ENCODE measurements around the gene ITGB3. TPM values are rescaled to one million over a fixed set of nuclear protein-coding genes. Genes with fewer than 3 reads are reported as not detected.

ITGB3 gene
- total RNA-seq, 3 donors from 2014 or later, result 3.9 to 58.4 (median 6.8) TPM

DNA sequence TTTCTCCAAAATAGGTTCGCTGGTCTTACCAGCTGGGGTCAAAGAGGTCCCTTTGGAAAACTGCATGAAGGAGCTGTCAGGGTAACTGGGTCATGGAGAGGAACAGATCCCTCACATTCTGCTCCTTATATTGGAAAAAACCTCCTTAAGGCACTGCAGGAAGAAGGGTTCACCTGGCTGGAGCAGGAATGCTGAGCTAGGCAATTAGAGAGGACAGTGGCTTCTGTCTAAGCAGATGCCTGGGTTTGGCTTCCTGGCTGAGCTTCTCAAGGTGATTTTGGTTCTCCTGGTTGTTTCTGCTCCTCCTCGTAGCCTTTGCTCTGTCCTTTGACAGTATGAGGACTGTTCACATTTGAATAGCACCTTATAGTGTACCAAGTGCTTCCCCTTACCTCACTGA lies 19.6 kb downstream of the ITGB3 start:
- no peak for ATAC-seq
- peaks cover 27% of the 10 kb centered on the region for H3K4me1 ChIP-seq (ENCODE audit: low read depth)
- H3K36me3 ChIP-seq (ENCODE audit: low read depth), result no peaks in the 10 kb centered on the region
- TF ChIP-seq, protein P1, sequence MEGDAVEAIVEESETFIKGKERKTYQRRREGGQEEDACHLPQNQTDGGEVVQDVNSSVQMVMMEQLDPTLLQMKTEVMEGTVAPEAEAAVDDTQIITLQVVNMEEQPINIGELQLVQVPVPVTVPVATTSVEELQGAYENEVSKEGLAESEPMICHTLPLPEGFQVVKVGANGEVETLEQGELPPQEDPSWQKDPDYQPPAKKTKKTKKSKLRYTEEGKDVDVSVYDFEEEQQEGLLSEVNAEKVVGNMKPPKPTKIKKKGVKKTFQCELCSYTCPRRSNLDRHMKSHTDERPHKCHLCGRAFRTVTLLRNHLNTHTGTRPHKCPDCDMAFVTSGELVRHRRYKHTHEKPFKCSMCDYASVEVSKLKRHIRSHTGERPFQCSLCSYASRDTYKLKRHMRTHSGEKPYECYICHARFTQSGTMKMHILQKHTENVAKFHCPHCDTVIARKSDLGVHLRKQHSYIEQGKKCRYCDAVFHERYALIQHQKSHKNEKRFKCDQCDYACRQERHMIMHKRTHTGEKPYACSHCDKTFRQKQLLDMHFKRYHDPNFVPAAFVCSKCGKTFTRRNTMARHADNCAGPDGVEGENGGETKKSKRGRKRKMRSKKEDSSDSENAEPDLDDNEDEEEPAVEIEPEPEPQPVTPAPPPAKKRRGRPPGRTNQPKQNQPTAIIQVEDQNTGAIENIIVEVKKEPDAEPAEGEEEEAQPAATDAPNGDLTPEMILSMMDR (IDR thresholded peaks at IDR 0.05), result no peak
- H3K9me3 ChIP-seq, result no peaks in the 10 kb centered on the region
- DNase-seq, result no peak
- H3K4me3 ChIP-seq, result no peak overlapping the region
- intact Hi-C loops (cut with DNase I, micrococcal nuclease), result no loop called here

DNA sequence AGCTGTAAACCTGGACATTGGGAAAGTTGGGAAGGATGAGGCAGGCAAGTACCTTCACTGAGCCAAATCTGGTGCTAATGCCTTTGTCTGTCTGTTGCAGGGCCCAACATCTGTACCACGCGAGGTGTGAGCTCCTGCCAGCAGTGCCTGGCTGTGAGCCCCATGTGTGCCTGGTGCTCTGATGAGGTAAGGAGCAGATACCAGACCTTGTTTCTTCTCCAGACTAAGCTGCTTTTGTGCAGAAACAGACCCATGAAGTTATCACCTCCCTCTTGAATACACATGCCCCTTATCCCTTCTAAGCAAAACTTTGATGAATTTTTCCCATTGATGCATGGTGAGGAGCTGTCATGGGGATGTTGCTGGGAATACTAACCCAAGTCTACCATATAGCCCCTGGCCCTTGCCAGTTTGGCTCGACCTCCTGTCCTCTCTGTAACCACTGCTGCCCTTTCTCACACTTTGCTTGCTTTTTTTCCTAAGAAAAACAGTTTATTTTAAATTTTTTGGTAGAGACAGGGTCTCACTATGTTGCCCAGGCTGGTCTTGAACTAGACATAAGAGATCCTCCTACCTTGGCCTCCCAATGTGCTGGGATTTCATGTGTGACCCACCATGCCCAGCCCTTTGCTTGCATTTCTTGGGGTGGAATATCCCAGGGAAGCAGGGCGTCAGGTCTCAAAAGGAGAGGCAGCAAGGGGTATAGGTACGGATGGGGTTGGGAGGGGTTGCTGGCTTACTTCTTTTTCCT lies 20.9 kb downstream of the ITGB3 start:
- H3K9me3 ChIP-seq, result no peaks in the 10 kb centered on the region
- ATAC-seq, result no peak
- no peak for DNase-seq
- H3K4me3 ChIP-seq, result no peak overlapping the region
- TF ChIP-seq, protein P1 (IDR thresholded peaks at IDR 0.05), result no peak
- no peaks in the 10 kb centered on the region for H3K36me3 ChIP-seq (ENCODE audit: low read depth)
- peaks cover 18% of the 10 kb centered on the region for H3K4me1 ChIP-seq (ENCODE audit: low read depth)
- intact Hi-C loops (cut with DNase I, micrococcal nuclease), result no loop called here

- intact Hi-C loops (cut with DNase I, micrococcal nuclease), result no loop called here
Observed at GRCh38 chr17:47275245-47275984, 21.8 kb downstream of the ITGB3 start.

GRCh38 chr17:47276444-47276843 lies 22.8 kb downstream of the ITGB3 start:
- ATAC-seq, result peak; percentile 24
- H3K36me3 ChIP-seq (ENCODE audit: low read depth), result no peaks in the 10 kb centered on the region
- peaks cover 18% of the 10 kb centered on the region for H3K4me1 ChIP-seq (ENCODE audit: low read depth)
- peak in 1 of 3 donors; percentile 51 for DNase-seq
- H3K9me3 ChIP-seq, result no peaks in the 10 kb centered on the region
- intact Hi-C loops (cut with DNase I, micrococcal nuclease), result no loop called here
- no peak overlapping the region for H3K4me3 ChIP-seq
- TF ChIP-seq, protein P1 (IDR thresholded peaks at IDR 0.05), result no peak

More at GRCh38 chr17:47275245-47275984, 21.8 kb downstream of the ITGB3 start:
- H3K4me3 ChIP-seq, result no peak overlapping the region
- no peaks in the 10 kb centered on the region for H3K9me3 ChIP-seq
- H3K4me1 ChIP-seq (ENCODE audit: low read depth), result peaks cover 18% of the 10 kb centered on the region
- H3K36me3 ChIP-seq (ENCODE audit: low read depth), result no peaks in the 10 kb centered on the region
- TF ChIP-seq, protein P1 (IDR thresholded peaks at IDR 0.05), result no peak
- DNase-seq (peak; percentile 64 to 79 (median 76)), ATAC-seq (peak; percentile 32)

DNA sequence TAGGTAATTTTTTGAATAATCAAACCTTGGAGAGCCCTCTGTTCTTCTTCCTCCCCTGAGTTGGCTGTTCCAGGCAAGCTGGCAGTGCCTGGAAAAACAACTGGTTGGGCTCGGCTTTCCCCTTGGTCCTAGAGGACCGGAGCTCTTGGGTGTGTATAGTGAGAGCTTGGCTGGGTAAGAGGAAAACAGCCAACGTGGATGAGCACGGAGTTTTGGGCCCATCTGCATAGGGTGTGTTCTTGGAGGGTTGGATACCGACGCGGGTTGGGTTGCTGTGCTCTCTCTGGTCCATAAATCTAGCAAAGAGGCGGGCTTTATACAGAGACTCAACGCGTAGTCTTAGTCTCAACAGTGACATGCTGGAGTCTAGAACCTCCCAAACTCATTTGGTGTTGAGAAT lies 23.2 kb downstream of the ITGB3 start:
- Histone ChIP-seq H3K9me3 (no peaks in the 10 kb centered on the region), H3K4me1 (ENCODE audit: low read depth) (peaks cover 18% of the 10 kb centered on the region), H3K36me3 (ENCODE audit: low read depth) (no peaks in the 10 kb centered on the region), H3K4me3 (no peak overlapping the region)
- ATAC-seq, result peak; percentile 45
- intact Hi-C loops (cut with DNase I, micrococcal nuclease), result no loop called here
- DNase-seq, result peak in 2 of 3 donors; percentile 53 to 54
- TF ChIP-seq, protein P1 (IDR thresholded peaks at IDR 0.05), result no peak
